HUES64 (cell line): Measurements from ENCODE around the gene SLC16A14. TPM values are rescaled to one million over a fixed set of nuclear protein-coding genes. Genes with fewer than 3 reads are reported as not detected.
"Not testable (repeated sequence)": the region's sequence is repeated elsewhere in the genome, so short reads cannot be mapped to it uniquely, and the experiment has no call there.

Source experiments
- H3K27ac ChIP-seq: 2 replicates; pipeline ENCODE4 v1.7.0; 2013; ENCODE audit warnings: low read depth, low read length, inconsistent platforms
- H3K27me3 ChIP-seq: 2 replicates; pipeline ENCODE4 v1.6.1; 2013; ENCODE audit warnings: mild to moderate bottlenecking, low read length; ENCODE audit not compliant: insufficient read depth
- H3K36me3 ChIP-seq: 2 replicates; pipeline ENCODE4 v1.6.1; 2013; ENCODE audit warnings: mild to moderate bottlenecking, low read length; ENCODE audit not compliant: insufficient read depth
- H3K4me1 ChIP-seq: 2 replicates; pipeline ENCODE4 v1.6.1; 2013; ENCODE audit warnings: mild to moderate bottlenecking, low read length, moderate library complexity; ENCODE audit not compliant: insufficient read depth
- H3K4me3 ChIP-seq: 2 replicates; pipeline ENCODE4 v1.5.1; 2013; ENCODE audit warnings: mild to moderate bottlenecking, low read length, moderate library complexity
- H3K9ac ChIP-seq: 2 replicates; pipeline ENCODE4 v1.6.1; 2013; ENCODE audit warnings: mild to moderate bottlenecking, low read depth, low read length
- H3K9me3 ChIP-seq: 2 replicates; pipeline ENCODE4 v1.6.1; 2013; ENCODE audit warnings: low read depth, low read length; ENCODE audit not compliant: insufficient read depth
- WGBS: fragments of 150-250, 120-280 bp; methylation state at CpG from one replicate; pipeline ENCODE4 v1.1.7; 2013; ENCODE audit warnings: missing lambda C conversion rate; 5-methylcytosine and 5-hydroxymethylcytosine counted together
- polyA plus RNA-seq, 2 experiments: library from polyadenylated mRNA; stranded (reverse); fragments of 50-300 nt; gene quantifications; one replicate each; pipeline ENCODE4 v1.2.3, GENCODE V29; 2013

SLC16A14 gene
- polyA plus RNA-seq (2013, experiment 1 of 2) = 0.70 TPM
- 2.2 TPM for polyA plus RNA-seq (2013, experiment 2 of 2)

DNA sequence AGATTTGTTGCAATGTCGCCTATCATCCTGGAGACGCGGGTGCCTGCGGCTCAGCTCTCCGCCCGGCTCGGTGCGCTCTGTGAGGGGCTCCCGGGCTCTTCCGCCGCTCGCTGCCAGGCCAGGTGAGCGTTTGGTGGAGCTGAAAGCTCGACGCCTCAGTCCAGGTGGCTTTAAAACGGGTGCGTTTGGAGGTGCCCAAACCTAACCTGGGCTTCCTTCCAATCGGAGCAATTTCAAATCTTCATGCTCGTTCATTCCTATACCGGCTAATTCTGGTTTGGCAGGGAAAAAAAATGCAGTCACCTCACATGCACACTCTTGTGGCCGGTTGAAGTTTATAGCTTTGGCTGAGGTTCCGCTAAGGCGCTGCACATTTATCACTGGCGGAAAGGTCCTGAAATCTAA, at the start of gene SLC16A14:
Gene SLC16A14, minus strand, starts transcription at position 274 of the 405 bp plus-strand sequence. CDS start 9,572 bp downstream, outside the sequence.
- 9% methylated on average over 24 of the region's 24 CpGs for WGBS
- peak within 1 kb of the TSS; percentile 41 for H3K9ac ChIP-seq
- peak within 1 kb of the TSS; percentile 54 for H3K4me3 ChIP-seq
- no peaks in the 10 kb centered on the region for H3K9me3 ChIP-seq
- H3K4me1 ChIP-seq = no peaks in the 10 kb centered on the region
- H3K36me3 ChIP-seq = no peaks in the 10 kb centered on the region
- H3K27me3 ChIP-seq = peaks cover 33% of the 10 kb centered on the region
- H3K27ac ChIP-seq = no peak within 1 kb of the TSS

GRCh38 chr2:230106771-230107170, 38.0 kb upstream of the SLC16A14 start:
- Histone ChIP-seq H3K4me3 (no peak overlapping the region), H3K4me1 (no peaks in the 10 kb centered on the region), H3K9ac (no peak overlapping the region), H3K9me3 (no peaks in the 10 kb centered on the region), H3K27ac (no peak overlapping the region), H3K36me3 (no peaks in the 10 kb centered on the region), H3K27me3 (no peaks in the 10 kb centered on the region)
- WGBS = no CpG with 5 or more reads among the region's 1 CpG

DNA sequence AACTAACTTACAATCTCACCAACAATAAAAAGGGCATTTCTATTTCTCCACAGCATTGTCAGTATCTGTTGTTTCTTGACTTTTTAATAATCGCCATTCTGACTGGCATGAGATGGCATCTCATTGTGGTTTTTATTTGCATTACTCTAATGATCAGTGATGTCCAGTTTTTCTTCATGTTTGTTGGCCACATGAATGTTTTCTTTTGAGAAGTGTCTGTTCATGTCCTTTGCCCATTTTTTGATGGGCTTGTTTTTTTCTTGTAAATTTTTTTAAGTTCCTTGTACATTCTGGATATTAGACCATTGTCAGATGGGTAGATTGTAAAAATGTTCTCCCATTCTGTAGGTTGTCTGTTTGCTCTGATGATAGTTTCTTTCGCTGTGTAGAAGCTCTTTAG, 33.2 kb upstream of the SLC16A14 start:
- not testable (repeated sequence) for H3K4me3 ChIP-seq, H3K36me3 ChIP-seq, H3K27ac ChIP-seq, H3K9me3 ChIP-seq, H3K4me1 ChIP-seq, H3K9ac ChIP-seq, H3K27me3 ChIP-seq
- WGBS = 88% methylated on average over 2 of the region's 2 CpGs

DNA sequence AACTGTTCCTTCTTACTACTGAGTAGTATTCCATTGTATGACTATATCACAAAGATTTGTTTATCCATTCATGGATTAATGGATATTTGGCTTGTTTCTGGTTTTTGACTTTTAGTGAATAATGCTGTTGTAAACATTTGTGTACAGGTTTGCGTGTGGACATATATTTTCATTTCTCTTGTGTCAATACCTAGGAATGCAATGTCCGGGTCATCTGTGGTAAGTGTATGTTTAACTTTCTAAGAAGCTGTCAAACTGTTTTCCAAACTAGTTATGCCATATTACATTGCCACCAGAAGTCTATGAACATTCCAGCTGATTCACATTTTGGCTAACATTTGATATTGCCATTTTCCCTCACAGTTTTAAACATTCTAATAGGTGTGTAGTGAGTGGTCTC, 29.1 kb upstream of the SLC16A14 start:
- H3K27me3 ChIP-seq = no peaks in the 10 kb centered on the region
- no peaks in the 10 kb centered on the region for H3K4me1 ChIP-seq
- 0% methylated on average over 2 of the region's 2 CpGs for WGBS
- no peaks in the 10 kb centered on the region for H3K36me3 ChIP-seq
- H3K27ac ChIP-seq = no peak overlapping the region
- H3K9ac ChIP-seq = no peak overlapping the region
- H3K4me3 ChIP-seq = no peak overlapping the region
- no peaks in the 10 kb centered on the region for H3K9me3 ChIP-seq

DNA sequence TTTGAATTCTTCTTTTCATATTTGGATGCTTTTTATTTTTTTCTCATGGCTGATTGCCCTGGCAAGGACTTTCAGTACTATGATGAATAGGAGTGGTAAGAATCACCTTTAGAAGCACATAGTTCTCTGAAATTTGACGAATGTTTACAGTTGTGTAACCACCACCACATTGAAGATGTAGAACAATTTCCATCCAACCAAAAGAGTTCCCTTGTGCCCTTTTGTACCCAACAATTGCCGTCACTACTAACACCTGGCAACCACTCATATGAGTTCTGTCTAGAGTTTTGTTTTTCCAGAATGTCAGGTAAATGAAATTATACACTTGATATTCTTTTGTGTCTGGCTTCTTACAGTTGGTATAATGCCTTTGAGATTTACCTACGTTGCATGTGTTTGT, 28.7 kb upstream of the SLC16A14 start:
- 100% methylated on average over 2 of the region's 3 CpGs for WGBS
- H3K27me3 ChIP-seq = no peaks in the 10 kb centered on the region
- no peaks in the 10 kb centered on the region for H3K4me1 ChIP-seq
- H3K27ac ChIP-seq = no peak overlapping the region
- H3K9ac ChIP-seq = no peak overlapping the region
- no peaks in the 10 kb centered on the region for H3K36me3 ChIP-seq
- H3K4me3 ChIP-seq = no peak overlapping the region
- H3K9me3 ChIP-seq = no peaks in the 10 kb centered on the region

GRCh38 chr2:230090967-230091366, 22.2 kb upstream of the SLC16A14 start:
- Histone ChIP-seq H3K9ac (no peak overlapping the region), H3K9me3 (no peaks in the 10 kb centered on the region), H3K36me3 (no peaks in the 10 kb centered on the region), H3K27ac (no peak overlapping the region), H3K4me1 (no peaks in the 10 kb centered on the region), H3K4me3 (no peak overlapping the region), H3K27me3 (no peaks in the 10 kb centered on the region)
- WGBS = 92% methylated on average over 2 of the region's 2 CpGs

- Histone ChIP-seq H3K4me1 (no peaks in the 10 kb centered on the region; the same call in 1 of the 2 replicates), H3K27ac (no peak overlapping the region), H3K4me3 (no peak overlapping the region), H3K36me3 (no peaks in the 10 kb centered on the region), H3K9ac (no peak overlapping the region), H3K9me3 (no peaks in the 10 kb centered on the region), H3K27me3 (no peaks in the 10 kb centered on the region)
- 93% methylated on average over 7 of the region's 7 CpGs for WGBS
Measured at GRCh38 chr2:230085201-230085600, 16.5 kb upstream of the SLC16A14 start.

- Histone ChIP-seq H3K4me1 (0 out of 2 replicates have a peak, but pooled peaks cover 3% of the 10 kb centered on the region), H3K36me3 (no peaks in the 10 kb centered on the region), H3K27ac (no peak overlapping the region), H3K9me3 (no peaks in the 10 kb centered on the region), H3K27me3 (no peaks in the 10 kb centered on the region), H3K9ac (no peak overlapping the region), H3K4me3 (no peak overlapping the region)
- 66% methylated on average over 5 of the region's 5 CpGs for WGBS
Measured at GRCh38 chr2:230077851-230078547, 9.3 kb upstream of the SLC16A14 start.

GRCh38 chr2:230076819-230077218, 8.1 kb upstream of the SLC16A14 start:
- no peaks in the 10 kb centered on the region for H3K9me3 ChIP-seq
- H3K4me1 ChIP-seq = 0 out of 2 replicates have a peak, but pooled peaks cover 3% of the 10 kb centered on the region
- no peaks in the 10 kb centered on the region for H3K36me3 ChIP-seq
- no peaks in the 10 kb centered on the region for H3K27me3 ChIP-seq
- no peak overlapping the region for H3K27ac ChIP-seq
- WGBS = 94% methylated on average over 2 of the region's 2 CpGs
- no peak overlapping the region for H3K9ac ChIP-seq
- H3K4me3 ChIP-seq = no peak overlapping the region

- Histone ChIP-seq H3K9me3 (no peaks in the 10 kb centered on the region), H3K27ac (no peak overlapping the region), H3K36me3 (no peaks in the 10 kb centered on the region), H3K4me3 (no peak overlapping the region), H3K27me3 (no peaks in the 10 kb centered on the region), H3K9ac (no peak overlapping the region), H3K4me1 (0 out of 2 replicates have a peak, but pooled peaks cover 3% of the 10 kb centered on the region)
- WGBS = 97% methylated on average over 8 of the region's 8 CpGs
Measured at GRCh38 chr2:230075988-230076631, 7.4 kb upstream of the SLC16A14 start.

DNA sequence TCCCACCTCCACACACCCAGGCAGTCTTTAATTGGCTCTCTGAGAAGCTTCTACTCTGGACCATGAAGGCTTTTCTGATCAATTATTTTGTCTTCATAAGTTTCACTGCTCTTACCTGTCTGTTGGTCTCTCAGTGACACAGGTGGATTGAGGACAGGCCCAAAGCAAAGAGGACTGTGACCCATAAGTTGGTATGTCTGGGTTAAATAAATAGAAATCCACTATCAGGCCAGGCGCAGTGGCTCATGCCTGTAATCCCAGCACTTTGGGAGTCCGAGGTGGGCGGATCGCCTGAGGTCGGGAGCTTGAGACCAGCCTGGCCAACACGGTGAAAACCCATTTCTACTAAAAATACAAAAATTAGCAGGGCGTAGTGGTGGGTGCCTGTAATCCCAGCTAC, 2.7 kb upstream of the SLC16A14 start:
- no peaks in the 10 kb centered on the region for H3K9me3 ChIP-seq
- H3K4me3 ChIP-seq = no peak overlapping the region
- H3K27ac ChIP-seq = no peak overlapping the region
- H3K4me1 ChIP-seq = no peaks in the 10 kb centered on the region
- 89% methylated on average over 7 of the region's 7 CpGs for WGBS
- no peaks in the 10 kb centered on the region for H3K36me3 ChIP-seq
- peaks cover 33% of the 10 kb centered on the region for H3K27me3 ChIP-seq
- H3K9ac ChIP-seq = no peak overlapping the region
